NCI-H446 (cell line): ENCODE results near the gene CELF4.

ENCODE experiments used
- DNase-seq, 2 experiments: peaks; one replicate each; lab custom pipeline; 2025; lab: John Stamatoyannopoulos, UW

The CELF4 gene

DNA sequence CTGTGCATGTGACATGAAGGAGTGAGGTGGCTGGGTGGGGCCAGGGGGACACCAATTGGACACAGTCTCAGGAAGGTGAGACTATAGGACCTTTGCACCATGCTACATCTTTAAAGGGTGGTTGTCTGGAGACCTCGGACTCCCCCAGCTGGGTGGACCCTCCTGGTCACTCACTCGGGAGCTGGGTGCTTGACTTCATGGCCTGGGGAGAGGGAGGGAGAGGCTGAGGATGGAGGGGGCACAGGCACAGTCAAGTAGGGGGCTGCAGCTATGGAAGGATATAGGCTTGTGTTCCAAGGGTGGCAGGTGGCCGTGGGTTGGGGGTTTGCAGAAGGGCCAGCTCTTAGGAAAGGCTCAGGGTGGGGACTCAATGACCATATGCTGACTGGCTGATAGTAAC, 7.1 kb upstream of the CELF4 start:
- DNase-seq = no peak

DNA sequence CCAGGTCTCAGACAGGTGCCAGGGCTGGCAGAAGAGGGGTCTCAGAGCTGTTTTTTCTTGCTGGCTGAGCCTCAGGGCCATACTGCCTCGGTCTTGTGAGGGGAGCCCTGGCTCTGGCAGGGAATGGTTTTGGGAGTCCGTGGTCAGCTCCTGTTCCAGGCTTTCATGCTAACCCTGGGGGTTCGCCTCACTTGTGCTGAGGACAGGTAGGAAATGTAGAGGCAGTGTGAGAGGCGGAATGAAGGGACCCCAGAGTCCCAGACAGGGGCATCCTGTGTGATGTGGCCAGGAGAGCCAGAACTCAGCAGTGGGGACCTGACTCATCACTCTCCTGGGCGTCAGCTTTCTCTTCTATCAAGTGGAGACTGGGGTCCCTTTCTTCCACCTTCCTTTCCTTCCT, 5.7 kb upstream of the CELF4 start:
- no peak for DNase-seq

DNA sequence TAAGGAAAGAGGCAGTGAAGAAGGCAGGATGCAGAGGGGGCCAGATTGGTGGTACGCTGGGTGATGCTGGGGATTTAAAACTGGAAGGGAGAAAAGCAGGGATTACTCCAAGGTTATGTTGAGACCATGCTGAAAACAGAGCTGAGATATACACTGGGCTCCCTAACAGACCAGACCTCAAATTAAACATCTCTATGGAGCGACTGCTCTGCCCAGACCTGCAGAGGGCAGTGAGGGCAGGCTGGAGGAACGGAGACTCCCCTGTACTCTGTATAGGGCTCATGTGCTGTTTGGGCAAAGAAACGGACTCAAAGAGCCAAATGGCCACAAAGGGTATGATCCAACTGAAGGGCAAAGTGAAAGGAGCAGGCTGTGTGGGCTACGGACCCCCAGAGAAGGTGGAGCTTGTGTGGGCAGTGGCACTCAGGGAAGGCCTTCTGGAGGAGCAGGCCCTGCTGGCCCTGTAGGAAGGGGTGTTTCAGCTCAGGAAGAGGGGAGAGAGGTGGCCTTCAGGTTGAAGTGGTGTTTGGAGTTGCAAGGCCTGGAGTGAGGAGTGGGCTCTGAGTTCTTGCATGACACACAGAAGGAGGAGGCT, 4.8 kb upstream of the CELF4 start:
- DNase-seq = peak in 1 of 2 experiments; percentile 26

DNA sequence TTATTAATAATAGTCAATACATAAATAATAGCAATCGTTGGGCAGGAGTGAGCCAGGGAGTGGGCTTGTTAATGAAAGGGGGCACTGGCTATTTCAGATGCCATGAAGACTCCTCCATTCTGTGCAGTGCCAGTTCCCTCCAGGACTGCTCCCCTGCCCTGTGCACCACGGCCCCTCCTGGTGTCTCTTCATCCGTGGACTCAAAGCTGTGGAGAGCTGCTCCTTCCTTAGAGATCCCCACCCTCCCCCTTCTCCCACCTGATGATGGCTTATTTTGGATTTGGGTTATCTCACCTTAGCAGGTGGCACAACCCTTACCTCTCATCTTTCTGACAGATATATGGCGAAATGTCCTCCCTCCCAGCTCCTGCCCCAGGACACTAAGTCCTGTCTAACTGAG, 3.1 kb upstream of the CELF4 start:
- DNase-seq = no peak

DNA sequence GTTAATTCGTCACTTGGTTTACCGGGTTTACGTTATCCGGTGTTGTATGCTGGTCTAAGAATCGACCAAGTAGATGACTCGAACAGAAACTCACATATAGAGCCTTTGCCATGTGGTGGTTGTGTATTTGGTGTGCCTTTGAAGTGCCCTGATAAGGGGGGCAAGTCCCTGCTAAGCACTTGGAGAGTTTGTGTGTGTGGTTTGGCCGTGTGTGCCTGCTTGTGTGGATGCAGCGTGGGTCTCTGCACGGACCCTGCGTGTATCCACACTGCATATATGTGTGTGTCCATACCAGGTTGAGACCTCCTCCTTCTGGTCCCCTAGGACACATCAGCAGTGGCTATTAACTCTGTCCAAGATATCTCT, 2.4 kb upstream of the CELF4 start:
- DNase-seq = no peak

DNA sequence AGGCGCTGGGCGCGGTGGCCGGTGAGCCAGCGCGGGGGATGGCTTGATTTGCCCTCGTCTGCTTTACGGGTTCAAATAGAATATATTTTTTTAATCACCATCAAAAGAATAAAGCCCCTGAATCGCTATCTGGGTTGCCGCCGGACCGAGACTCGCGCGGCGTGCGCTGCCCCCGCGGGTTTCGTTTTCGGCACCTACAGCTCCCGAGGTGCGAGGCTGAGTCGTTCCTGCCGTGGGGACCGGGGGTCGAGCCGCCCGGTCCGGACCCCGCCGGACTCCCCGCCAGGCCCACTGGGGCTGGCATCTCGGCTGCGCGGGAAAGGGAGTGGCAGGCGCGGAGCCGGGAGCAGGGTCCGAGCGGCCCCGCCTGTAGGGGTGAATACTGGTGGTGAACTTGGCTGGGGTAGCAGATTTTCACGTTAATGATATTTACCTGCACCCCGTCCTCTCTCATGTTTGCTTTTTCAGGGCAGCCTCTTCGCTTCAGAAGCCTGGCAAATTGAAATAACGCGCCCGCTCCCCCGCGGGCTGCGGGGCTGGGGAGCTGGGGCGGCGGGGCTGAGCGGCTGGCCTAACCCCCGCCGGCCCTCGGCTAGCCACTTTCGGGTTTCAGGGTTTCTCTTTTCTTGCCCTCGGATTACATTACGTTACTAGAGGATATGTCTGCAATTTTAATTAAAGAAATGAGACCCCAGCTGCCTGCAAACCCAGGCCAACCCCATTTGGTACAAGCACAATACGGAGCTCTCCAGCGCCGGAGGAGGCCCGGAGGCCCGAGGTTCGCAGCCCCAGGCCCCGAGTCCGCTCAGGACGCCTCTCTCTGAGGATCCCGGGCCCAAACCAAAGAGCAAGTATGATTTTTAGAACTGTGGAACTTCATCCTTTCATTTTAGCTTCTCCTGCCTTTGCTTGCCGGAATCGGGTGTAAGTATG, 1.7 kb upstream of the CELF4 start:
- no peak for DNase-seq

DNA sequence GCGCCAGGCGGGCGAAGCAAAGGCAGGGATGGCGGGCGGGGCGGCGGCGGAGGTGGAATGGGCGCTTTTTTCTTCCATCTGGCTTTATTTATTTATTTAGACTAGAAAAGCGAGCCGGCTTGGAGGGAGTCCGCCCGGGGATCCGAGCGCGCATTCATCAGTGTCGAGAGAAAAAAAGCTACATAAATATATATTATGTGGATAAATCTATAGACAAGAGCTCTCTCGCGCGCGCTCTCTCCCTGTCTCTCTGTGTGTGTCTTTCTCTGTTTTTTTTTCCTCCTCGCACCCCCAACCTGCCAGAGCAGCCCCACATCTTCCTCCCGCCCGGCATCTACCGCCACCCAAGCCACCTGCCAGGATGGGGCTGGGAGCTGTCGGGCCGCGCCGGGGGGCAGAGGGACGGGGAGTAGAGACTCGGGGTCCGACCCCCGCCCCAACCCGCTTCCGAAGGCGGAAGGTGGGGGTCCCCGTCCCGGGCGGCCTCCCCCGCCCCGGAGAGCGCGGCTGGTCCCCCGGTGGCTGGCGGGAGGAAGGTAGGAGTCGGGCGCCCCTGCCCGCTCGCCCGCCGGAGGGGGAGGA, 972 bp upstream of the CELF4 start:
- DNase-seq = no peak

DNA sequence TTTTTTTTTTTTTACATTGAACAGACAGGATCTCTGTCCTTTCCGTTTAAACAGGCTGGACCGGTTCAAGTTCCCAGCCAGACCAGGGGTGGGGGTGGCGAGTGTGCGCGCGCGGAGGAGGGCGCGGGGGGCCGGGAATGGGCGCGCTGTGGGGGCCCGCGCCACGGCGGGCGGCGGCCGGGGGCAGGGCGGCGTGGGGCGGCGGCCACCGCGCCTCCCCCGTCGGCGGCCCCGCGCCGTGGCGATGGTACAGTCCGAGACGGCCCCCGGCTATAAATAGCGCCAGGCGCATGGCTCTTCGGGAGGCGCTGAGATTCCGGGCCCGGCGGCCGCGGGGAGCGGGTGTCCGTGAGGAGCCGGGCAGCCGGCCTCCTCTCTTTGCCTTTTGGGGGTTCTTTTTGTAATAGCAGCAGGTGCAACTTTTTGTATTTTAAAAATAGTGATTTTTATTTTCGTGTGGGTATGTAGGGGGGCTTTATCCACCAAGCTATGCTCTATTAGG, 430 bp upstream of the CELF4 start:
- DNase-seq = peak; percentile 58 to 85

DNA sequence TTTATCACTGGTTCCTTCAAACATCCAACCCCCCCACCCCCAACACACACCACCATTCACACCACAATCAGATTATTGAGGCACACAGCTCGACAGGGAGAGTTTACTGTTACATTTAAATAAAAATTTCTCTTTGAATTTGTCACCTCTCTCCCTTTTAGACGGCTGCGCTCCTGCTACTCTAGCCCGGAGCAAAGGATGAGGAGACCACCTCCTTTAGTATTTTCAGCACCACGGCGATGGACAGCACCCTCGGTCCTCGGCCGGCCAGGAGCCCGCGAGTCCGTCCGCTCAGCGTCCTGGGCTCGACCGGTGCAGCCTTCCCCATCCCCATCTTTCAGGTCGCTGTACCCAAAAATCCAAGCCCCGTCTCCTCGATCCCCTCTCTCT, 892 bp downstream of the CELF4 start:
- DNase-seq = no peak

DNA sequence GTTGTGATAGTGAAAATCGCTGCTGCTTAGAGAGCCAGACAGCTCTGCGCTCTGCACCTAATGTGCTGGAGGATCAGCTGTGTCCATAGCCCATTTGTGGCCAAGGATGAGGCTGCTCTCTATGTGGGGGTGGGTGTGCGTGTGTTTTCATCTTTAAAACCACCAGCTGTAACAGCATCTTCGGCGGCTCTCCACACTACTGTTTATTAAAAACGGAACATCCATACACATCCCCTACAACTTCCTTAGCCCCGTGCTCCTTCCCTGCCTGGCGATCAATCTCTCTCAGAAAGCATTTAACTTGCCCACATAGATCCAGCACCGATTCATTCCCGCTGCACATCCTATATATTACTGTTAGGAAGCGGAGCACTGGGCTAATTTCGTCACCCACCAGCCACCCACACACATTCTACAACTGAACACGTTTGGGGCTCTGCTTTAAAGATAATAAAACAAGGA, 1.6 kb downstream of the CELF4 start:
- DNase-seq = no peak

DNA sequence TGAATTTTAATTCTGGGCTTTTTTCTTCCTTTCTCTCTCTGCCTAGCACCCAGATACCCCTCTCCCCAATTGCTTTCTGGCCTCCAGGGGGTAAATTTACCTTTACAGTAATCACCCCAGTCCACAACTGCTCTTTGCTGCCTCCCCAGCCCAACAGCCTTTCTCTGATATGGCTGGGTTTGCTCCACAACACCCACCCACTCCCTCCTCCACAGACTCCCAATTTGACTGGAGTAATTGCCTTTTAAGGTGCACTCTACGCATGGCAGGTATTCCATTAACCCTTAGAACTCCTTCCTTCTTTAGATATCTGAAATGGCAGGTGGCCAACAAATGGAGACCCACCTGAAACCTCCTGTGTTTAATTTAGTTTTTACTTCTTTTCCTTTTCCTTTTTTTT, 3.6 kb downstream of the CELF4 start:
- DNase-seq = no peak

DNA sequence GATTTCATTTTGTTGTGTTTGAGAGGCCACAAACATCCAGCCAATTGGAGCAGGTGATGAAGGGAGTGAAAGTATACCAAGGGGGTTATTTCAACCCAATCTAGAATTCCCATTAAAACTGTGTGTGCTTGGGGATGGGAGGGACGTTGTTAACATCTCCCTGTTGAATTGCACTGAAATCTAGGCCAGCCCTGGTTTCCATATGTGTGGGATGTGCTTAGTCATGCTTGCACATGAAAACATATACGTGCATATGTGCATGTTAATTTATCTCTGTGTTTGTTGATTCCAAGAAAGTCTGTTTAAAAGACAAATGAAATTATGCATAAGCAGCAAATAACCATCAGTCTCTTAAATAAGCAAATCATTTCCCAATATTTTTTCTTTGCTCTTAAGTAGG, 5.6 kb downstream of the CELF4 start:
- no peak for DNase-seq

DNA sequence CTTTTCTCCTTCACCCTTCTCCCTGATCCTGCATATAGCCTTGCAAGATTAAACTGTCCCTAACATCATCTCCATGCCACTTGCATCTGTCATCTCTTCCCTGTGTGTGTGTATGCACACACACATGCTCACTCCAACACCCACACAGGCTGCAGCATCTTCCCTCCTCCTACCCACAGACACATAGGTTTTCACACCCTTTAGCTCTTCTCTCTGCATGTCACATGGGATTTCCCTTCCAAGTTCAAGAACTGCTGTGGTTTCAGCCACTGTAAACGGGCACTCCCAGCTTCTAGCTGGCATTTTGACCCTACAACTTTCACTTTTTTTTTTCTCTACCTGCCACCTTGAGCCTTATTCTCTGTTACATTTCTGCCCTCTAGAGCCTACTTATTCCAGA, 6.4 kb downstream of the CELF4 start:
- no peak for DNase-seq

DNA sequence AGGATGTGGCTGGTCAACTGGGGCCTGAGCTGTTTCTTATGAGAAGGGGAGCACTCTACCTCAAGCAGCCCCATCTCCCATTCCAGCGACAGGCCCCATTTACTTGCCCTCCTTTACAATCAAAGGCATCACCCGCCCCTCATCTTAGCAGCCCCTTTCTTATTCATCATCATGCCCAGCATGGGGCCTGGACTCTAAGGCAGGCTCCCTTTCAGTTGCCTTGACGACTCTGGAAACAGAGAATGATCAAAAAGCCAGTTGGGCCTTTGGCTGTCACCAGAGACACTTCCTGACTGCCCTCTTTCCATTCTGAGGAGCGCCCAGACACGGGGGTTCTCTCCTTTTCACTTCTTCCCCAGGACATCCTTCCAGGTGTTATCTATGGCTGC, 11.2 kb downstream of the CELF4 start:
- DNase-seq = no peak

DNA sequence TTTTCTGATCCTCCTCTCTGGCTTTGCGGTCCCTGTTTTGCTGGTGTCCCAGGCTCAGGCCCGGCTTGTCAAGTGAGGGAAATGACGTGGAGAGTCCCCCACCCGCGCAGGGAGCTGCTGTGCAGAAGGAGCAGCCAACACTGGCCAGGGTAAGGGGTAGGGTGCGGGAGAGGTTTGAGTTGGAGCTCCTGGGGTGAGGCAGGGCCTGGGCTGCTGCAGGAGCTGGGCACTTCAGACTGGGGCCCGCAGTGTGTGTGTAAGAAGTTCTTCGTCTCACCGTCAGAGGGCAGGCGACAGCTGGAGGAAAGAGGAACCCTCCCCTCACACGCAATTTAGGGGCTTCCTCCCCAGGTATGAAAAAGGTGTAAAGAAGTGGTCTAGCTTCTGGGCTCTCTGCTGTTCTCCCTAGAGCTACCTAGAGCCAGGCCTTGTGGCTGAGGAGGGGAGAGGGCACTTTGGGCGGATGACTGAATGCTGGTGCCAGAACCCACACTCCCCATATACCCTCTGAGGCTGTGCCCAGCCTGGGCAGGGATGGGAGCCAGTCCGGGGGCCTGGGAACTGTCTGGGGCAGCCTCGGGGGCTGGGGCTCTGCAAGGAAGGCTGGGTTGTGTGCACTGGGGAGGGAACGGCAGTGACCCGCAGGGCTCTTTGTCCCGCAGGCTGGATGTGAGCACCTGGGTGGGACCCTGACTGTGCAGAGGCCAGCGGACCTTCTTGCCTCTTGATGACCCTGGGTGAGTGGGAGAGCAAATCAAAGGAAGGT, 11.8 kb downstream of the CELF4 start:
- no peak for DNase-seq

DNA sequence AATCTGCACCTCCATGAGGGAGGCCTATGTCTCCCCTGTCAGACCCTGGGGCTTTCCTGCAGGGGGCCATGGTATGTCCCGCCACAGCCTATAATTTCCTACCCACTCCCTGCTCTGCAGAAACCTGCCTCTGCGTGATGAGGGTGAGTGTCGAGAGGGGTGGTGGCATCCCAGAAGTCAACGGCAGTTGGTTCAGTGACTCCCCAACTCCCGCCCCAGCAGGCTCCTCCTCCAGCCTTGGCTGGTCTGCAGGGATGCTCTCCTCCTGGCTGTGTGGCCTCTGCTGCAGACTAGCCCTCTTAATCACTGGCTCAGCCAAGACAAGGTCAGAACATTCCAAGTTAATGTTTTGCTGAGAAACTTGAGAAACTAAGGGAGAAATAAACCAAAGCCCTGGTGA, 13.3 kb downstream of the CELF4 start:
- no peak for DNase-seq

DNA sequence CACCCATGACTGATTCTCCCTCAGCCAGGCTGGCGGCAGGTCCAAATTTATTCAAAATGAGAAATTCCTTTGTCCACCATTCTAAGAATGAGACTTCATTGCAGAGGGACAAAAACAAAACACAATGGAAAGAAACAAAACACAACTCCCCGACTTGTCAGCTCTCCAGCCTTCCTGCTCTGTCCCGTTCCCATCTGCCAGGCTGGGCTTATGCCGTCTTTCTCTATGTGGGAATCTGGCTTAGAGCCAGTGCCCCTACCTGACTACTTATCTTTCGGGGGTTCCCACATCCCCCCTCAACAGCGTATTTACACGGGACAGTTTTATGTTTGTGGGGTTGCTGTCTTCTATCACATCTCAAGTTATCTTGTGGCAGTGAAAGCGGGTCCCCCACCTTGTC, 13.8 kb downstream of the CELF4 start:
- DNase-seq = no peak

DNA sequence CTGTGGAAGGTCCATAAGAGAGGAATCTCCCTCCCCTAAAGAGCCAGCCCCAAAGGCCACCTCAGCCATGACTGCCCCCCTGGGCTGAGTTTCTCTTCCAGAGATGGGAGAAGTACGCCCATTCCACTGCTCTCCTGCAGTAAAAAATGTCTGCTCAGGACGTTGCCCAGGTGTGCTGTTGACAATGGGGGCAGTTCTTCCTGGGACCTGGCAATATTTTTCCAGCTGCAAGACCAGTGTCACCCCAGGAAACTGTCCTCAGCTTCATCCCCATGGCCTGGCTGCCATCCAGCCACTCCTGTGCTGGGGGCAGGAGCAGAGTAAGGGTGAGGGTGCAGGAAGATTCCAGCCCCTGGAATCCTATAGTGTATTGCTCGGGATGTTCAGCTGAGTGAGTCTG, 14.3 kb downstream of the CELF4 start:
- no peak for DNase-seq

DNA sequence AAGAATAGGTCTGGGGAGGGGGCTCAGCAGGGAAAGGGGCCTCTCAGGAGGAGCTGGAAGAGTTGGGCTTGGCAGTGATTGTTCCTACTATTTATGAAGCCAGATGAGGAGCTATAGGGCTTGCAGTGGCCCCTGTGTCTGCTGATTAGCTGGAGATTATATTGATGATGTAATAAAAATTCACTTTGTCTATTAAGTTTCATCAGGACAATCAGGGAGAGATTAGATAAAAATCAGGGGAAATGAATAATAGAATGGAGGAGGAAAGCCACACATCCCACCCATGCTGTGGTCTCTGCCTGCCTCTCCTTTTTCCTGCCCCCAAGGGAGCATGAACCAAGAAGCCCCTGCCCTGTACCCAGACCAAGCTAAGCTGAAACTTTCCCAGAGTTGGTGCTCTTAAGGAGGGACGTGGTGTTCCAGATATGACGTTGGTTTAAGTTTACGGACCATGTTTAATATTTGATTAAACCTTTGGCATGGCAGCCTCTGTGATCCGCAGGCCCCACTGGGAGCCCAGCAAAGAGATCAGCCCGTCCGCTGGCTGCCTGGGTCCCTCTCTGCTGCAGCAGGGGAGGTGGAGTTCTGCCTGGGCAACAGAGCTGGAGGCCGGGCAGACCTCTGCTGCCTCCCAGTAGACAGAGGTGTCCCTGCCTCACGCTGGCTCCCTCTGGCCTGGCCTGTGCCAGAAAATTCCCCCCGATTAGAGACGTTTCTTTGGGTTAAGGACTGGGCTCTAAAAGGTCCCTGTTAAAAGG, 15.3 kb downstream of the CELF4 start:
- no peak for DNase-seq

DNA sequence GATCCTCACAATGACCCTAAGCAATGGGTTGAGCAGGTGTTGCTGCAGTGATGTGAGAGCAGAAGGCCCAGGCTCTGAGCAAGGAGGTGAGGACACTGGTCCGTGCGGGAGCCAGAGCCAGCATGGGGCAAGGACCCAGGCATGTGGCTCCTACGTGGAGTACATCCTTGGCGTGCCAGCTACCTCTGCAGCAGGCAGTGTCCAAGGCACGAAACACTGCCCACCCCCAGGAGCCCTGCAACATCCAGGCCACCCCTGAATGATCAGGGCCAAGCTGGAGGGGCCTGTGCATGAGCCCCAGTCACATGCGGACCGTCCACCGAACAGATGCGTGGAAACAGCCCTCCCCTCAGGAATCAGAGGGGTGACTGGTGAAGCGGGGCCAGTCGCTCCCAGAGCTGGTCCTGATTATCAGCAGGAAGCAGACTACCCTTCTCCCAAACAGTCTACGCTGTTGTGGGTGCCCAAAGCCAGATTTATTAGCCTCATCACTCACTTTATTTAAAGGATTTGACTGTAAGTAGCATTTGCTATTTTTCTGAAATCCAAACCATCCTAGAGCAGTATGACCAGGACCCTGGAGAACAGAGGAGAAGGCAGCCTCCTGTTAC, 16.8 kb downstream of the CELF4 start:
- no peak for DNase-seq

DNA sequence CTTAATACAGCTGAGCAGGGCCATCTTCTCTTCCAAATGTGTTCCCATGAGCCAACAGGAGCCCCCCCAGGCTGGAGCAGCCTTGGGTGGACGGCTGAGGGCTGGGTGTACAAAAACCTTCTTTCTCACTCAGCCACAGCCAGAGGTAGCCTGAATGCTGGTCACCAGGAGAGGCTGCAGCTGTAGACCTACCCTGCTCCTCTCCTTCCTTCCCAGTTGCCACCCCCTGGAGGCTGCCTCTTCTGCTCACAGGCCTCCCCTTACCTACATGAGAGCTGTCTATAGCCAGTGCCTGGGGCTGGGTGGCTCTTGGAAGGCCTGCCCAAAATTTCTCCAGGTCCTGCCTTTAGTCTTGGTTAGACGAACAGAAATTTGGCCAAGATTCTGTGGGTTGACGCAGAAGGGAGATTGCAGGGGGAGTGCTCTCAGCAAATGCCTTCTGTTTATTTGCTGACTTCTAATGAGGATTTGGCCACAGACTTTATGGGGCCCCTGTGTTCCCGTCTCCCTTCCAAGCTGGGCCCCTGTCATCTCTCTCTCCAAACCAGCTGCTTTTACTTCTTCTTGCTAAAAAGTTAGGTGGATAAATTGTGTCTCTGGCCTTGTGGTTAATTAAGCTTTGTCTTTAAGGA, 18.3 kb downstream of the CELF4 start:
- peak in 1 of 2 experiments; percentile 35 for DNase-seq
